Measurements from ENCODE around the gene TP53I11. TPM values are rescaled to one million over a fixed set of nuclear protein-coding genes. Genes with fewer than 3 reads are reported as not detected.

Gene TP53I11
- total and polyA plus RNA-seq, 8 donors: 45.7 to 95.5 (median 58.2) TPM

- intact Hi-C loops (cut with DNase I): no loop called here
- Histone ChIP-seq H3K36me3 (no peaks in the 10 kb centered on the region), H3K27ac (no peak overlapping the region), H3K4me1 (no peaks in the 10 kb centered on the region), H3K27me3 (no peaks in the 10 kb centered on the region), H3K9me3 (no peaks in the 10 kb centered on the region), H3K4me3 (no peak overlapping the region)
- DNase-seq: peak in 1 of 4 donors; percentile 68
- ATAC-seq: no peak
- no peak for TF ChIP-seq CTCF (IDR thresholded peaks at IDR 0.05)
Observed at GRCh38 chr11:44989831-44990566, 39.3 kb upstream of the TP53I11 start.

- Histone ChIP-seq H3K4me1 (no peaks in the 10 kb centered on the region), H3K4me3 (no peak overlapping the region), H3K27me3 (no peaks in the 10 kb centered on the region), H3K36me3 (no peaks in the 10 kb centered on the region), H3K9me3 (no peaks in the 10 kb centered on the region), H3K27ac (no peak overlapping the region)
- ATAC-seq: no peak
- DNase-seq: no peak
- intact Hi-C loops (cut with DNase I): no loop called here
- TF ChIP-seq CTCF (IDR thresholded peaks at IDR 0.05): no peak
Observed at GRCh38 chr11:44988981-44989635, 38.4 kb upstream of the TP53I11 start.

- no peak for TF ChIP-seq CTCF (IDR thresholded peaks at IDR 0.05)
Observed at GRCh38 chr11:44988111-44988510, 37.4 kb upstream of the TP53I11 start.

GRCh38 chr11:44987506-44987905, 36.8 kb upstream of the TP53I11 start:
- Histone ChIP-seq H3K9me3 (no peaks in the 10 kb centered on the region), H3K27me3 (no peaks in the 10 kb centered on the region), H3K4me3 (no peak overlapping the region), H3K36me3 (no peaks in the 10 kb centered on the region), H3K27ac (no peak overlapping the region), H3K4me1 (no peaks in the 10 kb centered on the region)
- DNase-seq (peak in 1 of 4 donors; percentile 65), ATAC-seq (no peak)
- intact Hi-C loops (cut with DNase I): no loop called here
- no peak for TF ChIP-seq CTCF (IDR thresholded peaks at IDR 0.05)

More at GRCh38 chr11:44988111-44988510, 37.4 kb upstream of the TP53I11 start:
- Histone ChIP-seq H3K36me3 (no peaks in the 10 kb centered on the region), H3K4me3 (no peak overlapping the region), H3K9me3 (no peaks in the 10 kb centered on the region), H3K4me1 (no peaks in the 10 kb centered on the region), H3K27ac (no peak overlapping the region), H3K27me3 (no peaks in the 10 kb centered on the region)
- DNase-seq (peak in 1 of 4 donors; percentile 41), ATAC-seq (no peak)
- intact Hi-C loops (cut with DNase I): no loop called here

GRCh38 chr11:44986315-44986714, 35.6 kb upstream of the TP53I11 start:
- intact Hi-C loops (cut with DNase I): no loop called here
- ATAC-seq: no peak

More at GRCh38 chr11:44986315-44986714, 35.6 kb upstream of the TP53I11 start:
- no peak for DNase-seq
- no peak for TF ChIP-seq CTCF (IDR thresholded peaks at IDR 0.05)
- Histone ChIP-seq H3K4me3 (no peak overlapping the region), H3K27ac (no peak overlapping the region), H3K36me3 (no peaks in the 10 kb centered on the region), H3K27me3 (no peaks in the 10 kb centered on the region), H3K9me3 (no peaks in the 10 kb centered on the region), H3K4me1 (no peaks in the 10 kb centered on the region)
